ENCODE data around the gene KHNYN.
"Not testable (repeated sequence)": the region's sequence is repeated elsewhere in the genome, so short reads cannot be mapped to it uniquely, and the experiment has no call there.

Gene KHNYN

GRCh38 chr14:24429395-24430142 is at the start of gene KHNYN, which contains the start of gene CBLN3:
Gene KHNYN (plus strand): TSS chr14:24429954. CDS start chr14:24430731, 777 bp downstream.
Gene CBLN3 (minus strand): TSS chr14:24429668. CDS start chr14:24429054, 614 bp downstream.
- peak in 54 of 56 donors; percentile 13 to 86 (median 70) for DNase-seq

- DNase-seq, result no peak
These were observed 48.2 kb upstream of the KHNYN start for GRCh38 chr14:24381363-24382063.

GRCh38 chr14:24382064-24382371 is 47.7 kb upstream of the KHNYN start:
- no peak for DNase-seq

- no peak for DNase-seq
These were observed 45.6 kb upstream of the KHNYN start for GRCh38 chr14:24384169-24384568.

GRCh38 chr14:24385524-24385923 is 44.2 kb upstream of the KHNYN start:
- no peak for DNase-seq

- no peak for DNase-seq
These were observed 42.8 kb upstream of the KHNYN start for GRCh38 chr14:24387009-24387345.

GRCh38 chr14:24387579-24387978 is 42.2 kb upstream of the KHNYN start:
- not testable (repeated sequence) for DNase-seq

GRCh38 chr14:24388474-24389179 is 41.1 kb upstream of the KHNYN start:
- no peak for DNase-seq

- DNase-seq, result no peak
These were observed 40.4 kb upstream of the KHNYN start for GRCh38 chr14:24389226-24389848.

- no peak for DNase-seq
These were observed 38.9 kb upstream of the KHNYN start for GRCh38 chr14:24390701-24391468.

GRCh38 chr14:24392325-24393091 is 37.2 kb upstream of the KHNYN start:
- no peak for DNase-seq

GRCh38 chr14:24394275-24394674 is 35.5 kb upstream of the KHNYN start:
- no peak for DNase-seq

GRCh38 chr14:24395609-24396582 is 33.9 kb upstream of the KHNYN start:
- DNase-seq, result no peak

GRCh38 chr14:24397639-24398292 is 32.0 kb upstream of the KHNYN start:
- DNase-seq, result no peak

GRCh38 chr14:24398293-24398652 is 31.5 kb upstream of the KHNYN start:
- DNase-seq, result peak in 1 of 56 donors; percentile 35

- DNase-seq, result peak in 8 of 56 donors; percentile 12 to 72 (median 30)
These were observed 30.9 kb upstream of the KHNYN start, which contains the start of gene NYNRIN for GRCh38 chr14:24398653-24399446. Gene NYNRIN (plus strand): TSS chr14:24399003. CDS start chr14:24399247, 244 bp downstream.

- DNase-seq, result peak in 1 of 56 donors; percentile 48
These were observed 30.3 kb upstream of the KHNYN start for GRCh38 chr14:24399447-24399822.

All from amygdala (tissue), 56 donors.